ENCODE data around the gene PML.

The PML gene

GRCh38 chr15:73946795-73947370, 47.6 kb upstream of the PML start:
- POLR2A ChIA-PET: no interaction called here
- CTCF ChIA-PET: interaction anchor here (0.7 to 1.3 kb wide), 2 partner anchors 17 to 50 kb away, joined by 3 read pairs; no protein-coding TSS in a partner anchor
- peaks cover 0 to 2% of the 10 kb centered on the region in 2 experiments; a peak in 1 of 3 replicates for H3K36me3 ChIP-seq (ENCODE audit: control insufficient read depth in 2 of 2, insufficient read depth in 1 of 2, low read length in 2 of 2)
- no peak overlapping the region for H3K4me3 ChIP-seq (ENCODE audit: low read depth, low read length)
- no peak overlapping the region for H3K27ac ChIP-seq (ENCODE audit: extremely low read depth, low read depth, low read length)
- H3K9me3 ChIP-seq (ENCODE audit: control insufficient read depth, insufficient read depth, low read depth, low read length): no peaks in the 10 kb centered on the region
- TF ChIP-seq ZBTB7A (tag by site-specific recombination; IDR thresholded peaks at IDR 0.05; ENCODE audit: low read depth) (no peak), ZSCAN16 (tag by site-specific recombination; IDR thresholded peaks at IDR 0.05) (no peak), RBAK (tag by site-specific recombination; IDR thresholded peaks at IDR 0.05) (no peak), REST (tag by site-specific recombination; IDR thresholded peaks at IDR 0.05) (no peak), ZBTB20 (tag by site-specific recombination; IDR thresholded peaks at IDR 0.05) (no peak), ZNF488 (tag by site-specific recombination; IDR thresholded peaks at IDR 0.05) (no peak), ZSCAN5A (tag by site-specific recombination; IDR thresholded peaks at IDR 0.05) (no peak), ELK4 (IDR thresholded peaks at IDR 0.05; ENCODE audit: borderline replicate concordance, low read depth, low read length) (no peak), ZNF449 (tag by site-specific recombination; IDR thresholded peaks at IDR 0.05) (no peak), ZNF324 (tag by site-specific recombination; IDR thresholded peaks at IDR 0.05) (no peak), OVOL3 (tag by site-specific recombination; IDR thresholded peaks at IDR 0.05) (no peak), GLIS2 (tag by site-specific recombination; IDR thresholded peaks at IDR 0.05) (no peak), ZNF521 (tag by site-specific recombination; IDR thresholded peaks at IDR 0.05) (no peak), PATZ1 (tag by site-specific recombination; IDR thresholded peaks at IDR 0.05) (no peak), HOXA7 (CRISPR knock-in tag; IDR thresholded peaks at IDR 0.05; ENCODE audit: borderline replicate concordance) (no peak), ZNF350 (tag by site-specific recombination; IDR thresholded peaks at IDR 0.05) (no peak), KLF10 (tag by site-specific recombination; IDR thresholded peaks at IDR 0.05) (no peak), ZFHX2 (tag by site-specific recombination; conservative IDR thresholded peaks at IDR 0.05) (no peak), KLF17 (tag by site-specific recombination; IDR thresholded peaks at IDR 0.05) (no peak)
- H3K4me1 ChIP-seq (ENCODE audit: control insufficient read depth, insufficient read depth, low read length): peaks cover 6% of the 10 kb centered on the region; the same call in 1 of the 2 replicates
